ENCODE data around the gene M1AP.

DNA sequence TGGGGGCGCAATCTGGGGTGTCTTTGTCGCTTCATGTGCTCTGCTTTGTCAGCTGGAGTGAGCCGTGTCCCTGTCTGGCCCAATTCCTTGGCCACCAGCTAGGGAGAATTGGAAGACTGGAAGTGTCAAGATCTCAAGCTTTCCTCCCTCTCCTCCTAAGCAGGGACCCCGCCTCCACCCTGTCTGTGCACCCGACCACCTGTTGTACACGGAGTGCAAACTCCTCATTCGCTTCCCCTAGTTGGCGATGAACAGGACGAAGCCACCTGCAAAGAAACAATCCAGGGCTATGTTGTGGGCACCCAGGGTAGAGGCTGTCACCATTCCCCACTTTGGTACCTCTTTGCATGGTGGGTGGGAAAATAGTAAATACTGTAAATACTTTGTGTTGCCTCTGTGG is 120.4 kb downstream of the M1AP start:
- TF ChIP-seq, protein P1, sequence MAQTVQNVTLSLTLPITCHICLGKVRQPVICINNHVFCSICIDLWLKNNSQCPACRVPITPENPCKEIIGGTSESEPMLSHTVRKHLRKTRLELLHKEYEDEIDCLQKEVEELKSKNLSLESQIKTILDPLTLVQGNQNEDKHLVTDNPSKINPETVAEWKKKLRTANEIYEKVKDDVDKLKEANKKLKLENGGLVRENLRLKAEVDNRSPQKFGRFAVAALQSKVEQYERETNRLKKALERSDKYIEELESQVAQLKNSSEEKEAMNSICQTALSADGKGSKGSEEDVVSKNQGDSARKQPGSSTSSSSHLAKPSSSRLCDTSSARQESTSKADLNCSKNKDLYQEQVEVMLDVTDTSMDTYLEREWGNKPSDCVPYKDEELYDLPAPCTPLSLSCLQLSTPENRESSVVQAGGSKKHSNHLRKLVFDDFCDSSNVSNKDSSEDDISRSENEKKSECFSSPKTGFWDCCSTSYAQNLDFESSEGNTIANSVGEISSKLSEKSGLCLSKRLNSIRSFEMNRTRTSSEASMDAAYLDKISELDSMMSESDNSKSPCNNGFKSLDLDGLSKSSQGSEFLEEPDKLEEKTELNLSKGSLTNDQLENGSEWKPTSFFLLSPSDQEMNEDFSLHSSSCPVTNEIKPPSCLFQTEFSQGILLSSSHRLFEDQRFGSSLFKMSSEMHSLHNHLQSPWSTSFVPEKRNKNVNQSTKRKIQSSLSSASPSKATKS (CRISPR knock-in tag; IDR thresholded peaks at IDR 0.05): no peak
- TF ChIP-seq ZEB2 (IDR thresholded peaks at IDR 0.05): no peak
- TF ChIP-seq, protein P2, sequence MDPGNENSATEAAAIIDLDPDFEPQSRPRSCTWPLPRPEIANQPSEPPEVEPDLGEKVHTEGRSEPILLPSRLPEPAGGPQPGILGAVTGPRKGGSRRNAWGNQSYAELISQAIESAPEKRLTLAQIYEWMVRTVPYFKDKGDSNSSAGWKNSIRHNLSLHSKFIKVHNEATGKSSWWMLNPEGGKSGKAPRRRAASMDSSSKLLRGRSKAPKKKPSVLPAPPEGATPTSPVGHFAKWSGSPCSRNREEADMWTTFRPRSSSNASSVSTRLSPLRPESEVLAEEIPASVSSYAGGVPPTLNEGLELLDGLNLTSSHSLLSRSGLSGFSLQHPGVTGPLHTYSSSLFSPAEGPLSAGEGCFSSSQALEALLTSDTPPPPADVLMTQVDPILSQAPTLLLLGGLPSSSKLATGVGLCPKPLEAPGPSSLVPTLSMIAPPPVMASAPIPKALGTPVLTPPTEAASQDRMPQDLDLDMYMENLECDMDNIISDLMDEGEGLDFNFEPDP (CRISPR knock-in tag; IDR thresholded peaks at IDR 0.05): no peak
- TF ChIP-seq ZNF24 (IDR thresholded peaks at IDR 0.05): no peak
- TF ChIP-seq, protein P3, sequence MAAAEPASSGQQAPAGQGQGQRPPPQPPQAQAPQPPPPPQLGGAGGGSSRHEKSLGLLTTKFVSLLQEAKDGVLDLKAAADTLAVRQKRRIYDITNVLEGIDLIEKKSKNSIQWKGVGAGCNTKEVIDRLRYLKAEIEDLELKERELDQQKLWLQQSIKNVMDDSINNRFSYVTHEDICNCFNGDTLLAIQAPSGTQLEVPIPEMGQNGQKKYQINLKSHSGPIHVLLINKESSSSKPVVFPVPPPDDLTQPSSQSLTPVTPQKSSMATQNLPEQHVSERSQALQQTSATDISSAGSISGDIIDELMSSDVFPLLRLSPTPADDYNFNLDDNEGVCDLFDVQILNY (CRISPR knock-in tag; IDR thresholded peaks at IDR 0.05): no peak
- no peak for TF ChIP-seq POLR2A (conservative IDR thresholded peaks at IDR 0.05)
- no peak for TF ChIP-seq NEUROD1 (IDR thresholded peaks at IDR 0.05; ENCODE audit: borderline replicate concordance, low read depth, low read length, partially characterized antibody)
- TF ChIP-seq, protein P4, sequence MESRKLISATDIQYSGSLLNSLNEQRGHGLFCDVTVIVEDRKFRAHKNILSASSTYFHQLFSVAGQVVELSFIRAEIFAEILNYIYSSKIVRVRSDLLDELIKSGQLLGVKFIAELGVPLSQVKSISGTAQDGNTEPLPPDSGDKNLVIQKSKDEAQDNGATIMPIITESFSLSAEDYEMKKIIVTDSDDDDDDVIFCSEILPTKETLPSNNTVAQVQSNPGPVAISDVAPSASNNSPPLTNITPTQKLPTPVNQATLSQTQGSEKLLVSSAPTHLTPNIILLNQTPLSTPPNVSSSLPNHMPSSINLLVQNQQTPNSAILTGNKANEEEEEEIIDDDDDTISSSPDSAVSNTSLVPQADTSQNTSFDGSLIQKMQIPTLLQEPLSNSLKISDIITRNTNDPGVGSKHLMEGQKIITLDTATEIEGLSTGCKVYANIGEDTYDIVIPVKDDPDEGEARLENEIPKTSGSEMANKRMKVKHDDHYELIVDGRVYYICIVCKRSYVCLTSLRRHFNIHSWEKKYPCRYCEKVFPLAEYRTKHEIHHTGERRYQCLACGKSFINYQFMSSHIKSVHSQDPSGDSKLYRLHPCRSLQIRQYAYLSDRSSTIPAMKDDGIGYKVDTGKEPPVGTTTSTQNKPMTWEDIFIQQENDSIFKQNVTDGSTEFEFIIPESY (CRISPR knock-in tag; IDR thresholded peaks at IDR 0.05): no peak
- no peak for TF ChIP-seq EGR1 (conservative IDR thresholded peaks at IDR 0.05)
- TF ChIP-seq RAD21 (CRISPR knock-in tag; conservative IDR thresholded peaks at IDR 0.05 in 1 of 2, IDR thresholded peaks at IDR 0.05 in 1 of 2): no peak
- no peak for TF ChIP-seq JUND (IDR thresholded peaks at IDR 0.05; ENCODE audit: borderline replicate concordance, low read depth, low read length)
- no peak for TF ChIP-seq JUND (tag; IDR thresholded peaks at IDR 0.05; ENCODE audit: borderline replicate concordance, low read depth, low read length)
